Measurements from ENCODE around the gene BCAS1.

BCAS1 gene

GRCh38 chr20:53896647-53897046 is 173.7 kb downstream of the BCAS1 start:
- FAIRE-seq, result no peak
- DNase-seq (ENCODE audit: insufficient read length, low spot score), result no peak

GRCh38 chr20:53896041-53896440 is 174.4 kb downstream of the BCAS1 start:
- FAIRE-seq (no peak), DNase-seq (ENCODE audit: insufficient read length, low spot score) (no peak)

- no peak for FAIRE-seq
- no peak for DNase-seq (ENCODE audit: insufficient read length, low spot score)
Measured at GRCh38 chr20:53895385-53895755, 175.0 kb downstream of the BCAS1 start.

- FAIRE-seq (no peak), DNase-seq (ENCODE audit: insufficient read length, low spot score) (no peak)
Measured at GRCh38 chr20:53894707-53895384, 175.5 kb downstream of the BCAS1 start.

All from GM19239 (cell line).